Activated CD4-positive, alpha-beta memory T cell treated with anti-CD3 and anti-CD28 coated beads, Interleukin-2, amount 10 ng/mL, durations not matched to agents 7 days and 5 days (primary cell): ENCODE measurements around the gene PSMD6. TPM values are rescaled to one million over a fixed set of nuclear protein-coding genes. Genes with fewer than 3 reads are reported as not detected.

Experiments
- total RNA-seq, 2 experiments: library from RNA; stranded (reverse); gene quantifications; one replicate each; pipeline ENCODE4 v1.2.3, GENCODE V29; 2021

Gene PSMD6
- total RNA-seq, 2 experiments from 2014 or later = 82.1 to 82.9 TPM

Other genes starting within 250 kb of the PSMD6 start
- not detected for gene C3orf49, start 204.2 kb downstream of the PSMD6 start, total RNA-seq
- gene THOC7, start 159.7 kb downstream of the PSMD6 start, total RNA-seq = 10 to 100 TPM; 78.4 to 79.2 TPM
- 10 to 100 TPM; 59.5 to 61.2 TPM for gene ATXN7, start 159.6 kb downstream of the PSMD6 start, total RNA-seq
- gene SCAANT1, start 111.1 kb downstream of the PSMD6 start, total RNA-seq = not detected
- not detected for gene PRICKLE2, start 202.0 kb upstream of the PSMD6 start, total RNA-seq